ENCODE results near the gene FBXL14. TPM values are rescaled to one million over a fixed set of nuclear protein-coding genes. Genes with fewer than 3 reads are reported as not detected.
A peak's percentile ranks its signal among the peaks of the same experiment; 100 is the strongest.

The FBXL14 gene
- total RNA-seq, 1 donor from 2014 or later = 16.7 TPM

GRCh38 chr12:1594006-1594260, 448 bp downstream of the FBXL14 start:
- peak overlapping the region; percentile 91 for H3K4me3 Mint-ChIP-seq
- H3K36me3 Mint-ChIP-seq = peaks cover 26% of the 10 kb centered on the region
- H3K27me3 Mint-ChIP-seq = peaks cover 4% of the 10 kb centered on the region
- no peaks in the 10 kb centered on the region for H3K9me3 Mint-ChIP-seq
- peaks cover 28% of the 10 kb centered on the region for H3K4me1 Mint-ChIP-seq (ENCODE audit: unreplicated experiment)
- TF ChIP-seq, protein P1, sequence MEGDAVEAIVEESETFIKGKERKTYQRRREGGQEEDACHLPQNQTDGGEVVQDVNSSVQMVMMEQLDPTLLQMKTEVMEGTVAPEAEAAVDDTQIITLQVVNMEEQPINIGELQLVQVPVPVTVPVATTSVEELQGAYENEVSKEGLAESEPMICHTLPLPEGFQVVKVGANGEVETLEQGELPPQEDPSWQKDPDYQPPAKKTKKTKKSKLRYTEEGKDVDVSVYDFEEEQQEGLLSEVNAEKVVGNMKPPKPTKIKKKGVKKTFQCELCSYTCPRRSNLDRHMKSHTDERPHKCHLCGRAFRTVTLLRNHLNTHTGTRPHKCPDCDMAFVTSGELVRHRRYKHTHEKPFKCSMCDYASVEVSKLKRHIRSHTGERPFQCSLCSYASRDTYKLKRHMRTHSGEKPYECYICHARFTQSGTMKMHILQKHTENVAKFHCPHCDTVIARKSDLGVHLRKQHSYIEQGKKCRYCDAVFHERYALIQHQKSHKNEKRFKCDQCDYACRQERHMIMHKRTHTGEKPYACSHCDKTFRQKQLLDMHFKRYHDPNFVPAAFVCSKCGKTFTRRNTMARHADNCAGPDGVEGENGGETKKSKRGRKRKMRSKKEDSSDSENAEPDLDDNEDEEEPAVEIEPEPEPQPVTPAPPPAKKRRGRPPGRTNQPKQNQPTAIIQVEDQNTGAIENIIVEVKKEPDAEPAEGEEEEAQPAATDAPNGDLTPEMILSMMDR (conservative IDR thresholded peaks at IDR 0.05) = no peak
- H3K27ac Mint-ChIP-seq = no peak overlapping the region
- no peak for DNase-seq (ENCODE audit: extremely low spot score, unreplicated experiment)

DNA sequence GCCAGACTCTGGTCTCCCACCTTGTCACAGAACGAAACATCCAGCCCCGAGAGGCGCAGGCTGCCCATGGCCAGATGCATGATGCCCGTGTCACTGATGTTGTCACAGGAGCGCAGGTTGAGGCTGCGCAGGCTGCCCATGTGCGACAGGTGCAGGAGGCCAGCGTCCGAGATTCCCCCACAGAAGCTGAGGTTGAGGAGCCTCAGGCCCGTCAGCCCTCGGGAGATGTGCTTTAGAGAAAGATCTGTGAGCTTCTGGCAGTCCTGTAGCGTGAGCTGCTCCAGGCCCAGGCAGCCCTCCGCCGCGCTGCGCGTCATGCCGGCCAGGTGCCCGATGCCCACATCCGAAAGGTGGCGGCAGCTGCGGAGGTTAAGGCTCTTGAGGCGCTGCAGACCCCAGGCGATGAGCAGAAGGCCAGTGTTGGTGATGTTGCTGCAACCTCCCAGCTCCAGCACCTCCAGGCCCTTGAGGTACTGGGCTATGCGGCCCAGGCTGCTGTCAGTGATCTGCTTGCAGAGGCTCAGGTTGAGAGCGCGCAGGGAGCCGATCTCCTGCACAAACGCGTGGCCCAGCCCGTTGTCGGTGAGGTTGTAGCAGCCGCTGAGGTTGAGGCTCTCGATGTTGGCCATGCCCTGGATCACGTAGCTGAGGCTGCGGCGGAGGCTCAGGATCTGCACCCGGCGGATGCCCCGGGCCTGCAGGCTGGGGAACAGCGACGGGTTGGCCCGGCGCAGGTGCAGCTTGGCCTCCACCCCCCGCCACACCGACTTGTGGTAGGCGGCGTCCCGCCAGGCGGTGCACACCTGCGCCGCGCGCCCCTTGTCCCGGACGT, 991 bp downstream of the FBXL14 start:
- peak overlapping the region; percentile 88 for H3K27ac Mint-ChIP-seq
- H3K36me3 Mint-ChIP-seq = peaks cover 28% of the 10 kb centered on the region
- H3K4me1 Mint-ChIP-seq (ENCODE audit: unreplicated experiment) = peaks cover 33% of the 10 kb centered on the region
- peak overlapping the region; percentile 91 for H3K4me3 Mint-ChIP-seq
- peaks cover 4% of the 10 kb centered on the region for H3K27me3 Mint-ChIP-seq
- DNase-seq (ENCODE audit: extremely low spot score, unreplicated experiment) = no peak
- TF ChIP-seq, protein P1 (conservative IDR thresholded peaks at IDR 0.05) = no peak
- H3K9me3 Mint-ChIP-seq = no peaks in the 10 kb centered on the region

DNA sequence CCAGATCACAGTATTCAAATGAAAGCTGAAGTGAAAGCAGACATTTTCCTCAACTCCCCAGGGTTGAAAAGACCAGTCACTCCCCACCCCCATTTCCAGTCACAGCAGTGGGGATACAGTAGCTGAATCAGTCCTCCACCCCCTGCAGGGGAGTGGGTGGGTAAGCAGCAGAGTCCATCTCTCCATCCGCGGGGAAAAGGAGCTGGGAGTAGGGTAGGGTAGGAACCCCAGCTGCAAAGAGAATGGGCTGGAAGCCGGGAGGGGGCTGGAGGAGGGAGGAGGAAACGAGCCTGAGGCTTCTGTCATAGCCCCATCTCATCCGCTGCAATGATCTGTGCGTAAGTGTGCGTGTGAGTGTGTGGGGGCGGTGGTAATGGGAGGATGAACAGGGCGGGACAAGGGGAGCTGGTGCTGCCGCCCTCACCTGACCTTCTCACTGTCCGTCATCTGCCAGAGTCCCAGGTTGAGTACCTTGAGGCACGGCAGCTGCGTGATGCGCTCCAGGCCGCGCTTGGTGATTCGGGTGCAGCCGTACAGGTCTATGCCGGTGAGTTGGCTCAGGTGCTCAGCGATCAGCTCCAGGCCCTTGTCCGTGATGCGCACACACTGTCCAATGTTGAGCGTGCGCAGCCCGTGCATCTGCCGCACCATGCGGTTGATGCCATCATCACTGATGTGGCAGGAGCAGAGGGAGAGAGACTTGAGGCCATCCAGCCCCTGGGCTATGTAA, 1.8 kb downstream of the FBXL14 start:
- Mint-ChIP-seq H3K4me1 (ENCODE audit: unreplicated experiment) (peaks cover 39% of the 10 kb centered on the region), H3K27me3 (peaks cover 4% of the 10 kb centered on the region), H3K36me3 (peaks cover 30% of the 10 kb centered on the region), H3K27ac (peak overlapping the region; percentile 88), H3K9me3 (no peaks in the 10 kb centered on the region), H3K4me3 (peak overlapping the region; percentile 91)
- no peak for DNase-seq (ENCODE audit: extremely low spot score, unreplicated experiment)
- TF ChIP-seq, protein P1 (conservative IDR thresholded peaks at IDR 0.05) = peak; percentile 44

DNA sequence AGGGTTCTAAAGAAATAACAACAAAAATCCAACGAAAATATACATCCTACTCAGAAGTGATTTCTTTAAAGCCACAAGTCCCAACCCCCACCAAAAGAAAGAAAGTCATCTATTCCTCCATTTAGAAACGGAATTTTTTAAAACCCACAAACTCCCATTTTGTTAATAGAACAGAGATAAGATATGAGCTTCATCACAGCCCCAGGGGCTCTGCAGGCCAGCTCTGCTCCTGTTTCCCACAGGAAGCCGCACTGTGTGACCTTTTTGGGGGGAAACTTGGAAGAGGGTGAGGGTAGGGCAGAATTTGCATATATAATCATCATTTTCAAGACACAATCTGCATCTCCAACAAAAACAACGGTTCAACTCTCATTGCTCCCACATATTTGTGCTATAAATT, 2.8 kb downstream of the FBXL14 start:
- peak overlapping the region; percentile 91 for H3K4me3 Mint-ChIP-seq
- peaks cover 30% of the 10 kb centered on the region for H3K36me3 Mint-ChIP-seq
- TF ChIP-seq, protein P1 (conservative IDR thresholded peaks at IDR 0.05) = no peak
- peaks cover 4% of the 10 kb centered on the region for H3K27me3 Mint-ChIP-seq
- H3K9me3 Mint-ChIP-seq = no peaks in the 10 kb centered on the region
- peak overlapping the region; percentile 88 for H3K27ac Mint-ChIP-seq
- no peak for DNase-seq (ENCODE audit: extremely low spot score, unreplicated experiment)
- H3K4me1 Mint-ChIP-seq (ENCODE audit: unreplicated experiment) = peaks cover 40% of the 10 kb centered on the region

DNA sequence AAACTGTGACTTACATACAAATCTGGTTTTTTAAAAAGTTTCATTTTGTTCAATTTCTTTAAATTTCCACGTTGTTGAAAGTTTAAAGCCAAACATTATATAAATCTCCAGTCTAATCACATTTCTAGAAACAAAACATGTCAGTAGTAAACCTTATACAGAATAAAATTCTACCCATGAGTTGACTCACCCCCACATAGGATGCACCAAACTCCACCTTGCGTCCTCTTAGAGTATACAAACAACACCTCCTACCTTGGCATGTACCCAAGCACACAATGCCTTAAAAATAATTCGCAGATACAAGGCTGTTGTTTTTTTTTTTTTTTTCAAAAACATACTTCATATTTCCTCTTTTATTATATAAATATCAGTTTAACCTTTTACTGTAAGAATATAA, 3.3 kb downstream of the FBXL14 start:
- H3K27ac Mint-ChIP-seq = peak overlapping the region; percentile 28
- peaks cover 40% of the 10 kb centered on the region for H3K4me1 Mint-ChIP-seq (ENCODE audit: unreplicated experiment)
- peak overlapping the region; percentile 88 for H3K4me3 Mint-ChIP-seq
- no peaks in the 10 kb centered on the region for H3K9me3 Mint-ChIP-seq
- H3K27me3 Mint-ChIP-seq = peaks cover 4% of the 10 kb centered on the region
- TF ChIP-seq, protein P1 (conservative IDR thresholded peaks at IDR 0.05) = peak; percentile 36
- no peak for DNase-seq (ENCODE audit: extremely low spot score, unreplicated experiment)
- peaks cover 30% of the 10 kb centered on the region for H3K36me3 Mint-ChIP-seq
